Gastroesophageal sphincter (tissue), 4 donors: ENCODE results near the gene SDK2. TPM values are rescaled to one million over a fixed set of nuclear protein-coding genes. Genes with fewer than 3 reads are reported as not detected.

Experiments
- ATAC-seq: fragments of 150-250 bp; one replicate; pipeline ENCODE4 v1.9.1; 2016; ENCODE audit warnings: mild to moderate bottlenecking, moderate library complexity
- H3K27ac ChIP-seq, 4 donors: fragments of 200-600 bp; sonication (generic) in 3 of 4; 1 replicate in 3 of 4; 2 replicates in 1 of 4; pipeline ENCODE4 v1.5.1; 2016 to 2019
- H3K27me3 ChIP-seq: fragments of 200-600 bp; sonication (generic); one replicate; pipeline ENCODE4 v1.5.1; 2019
- H3K36me3 ChIP-seq, 2 donors: fragments of 200-600 bp; sonication (generic); one replicate each; pipeline ENCODE4 v1.5.1; 2019; ENCODE audit warnings: control low read depth in 1 of 2
- H3K4me1 ChIP-seq, 3 donors: fragments of 200-600 bp; sonication (generic); 1 replicate in 2 of 3; 2 replicates in 1 of 3; pipeline ENCODE4 v1.5.1; 2016 to 2019; ENCODE audit warnings: control low read depth in 2 of 3
- H3K4me3 ChIP-seq, 2 donors: fragments of 200-600 bp; sonication (generic); one replicate each; pipeline ENCODE4 v1.5.1; 2019; ENCODE audit warnings: mild to moderate bottlenecking in 1 of 2, moderate library complexity in 1 of 2
- H3K9me3 ChIP-seq, 3 donors: fragments of 200-600 bp; sonication (generic); one replicate each; pipeline ENCODE4 v1.5.1; 2017 to 2019; ENCODE audit warnings: control low read depth in 2 of 3
- CTCF ChIP-seq, 4 experiments: fragments of 200-600 bp in 2 of 4; fragments of 450-650 bp in 2 of 4; sonication (generic) in 1 of 4; IDR thresholded peaks; one replicate each; pipeline ENCODE4 v1.5.1; 2017 to 2019; ENCODE audit warnings: antibody characterized with exemption in 4 of 4, mild to moderate bottlenecking in 2 of 4, moderate library complexity in 2 of 4
- EP300 ChIP-seq: sonication (generic); formaldehyde crosslinking; IDR thresholded peaks from one replicate; pipeline ENCODE4 v1.6.1; 2017; ENCODE audit warnings: antibody characterized with exemption, mild to moderate bottlenecking
- POLR2A ChIP-seq, 2 donors: fragments of 450-650 bp; IDR thresholded peaks; one replicate each; pipeline ENCODE4 v1.6.1; 2017; ENCODE audit warnings: antibody characterized with exemption in 2 of 2, mild to moderate bottlenecking in 2 of 2, moderate library complexity in 1 of 2
- POLR2AphosphoS5 ChIP-seq: sonication (generic); formaldehyde crosslinking; IDR thresholded peaks from one replicate; pipeline ENCODE4 v1.6.1; 2017; ENCODE audit warnings: antibody characterized with exemption
- WGBS, 2 donors: methylation state at CpG; one replicate each; pipeline ENCODE4 v1.1.5; 2018; ENCODE audit warnings: low coverage in 1 of 2; 5-methylcytosine and 5-hydroxymethylcytosine counted together
- total RNA-seq, 4 donors: library from RNA; depleted of rRNA; stranded (reverse); fragments of >200 nt; gene quantifications; one replicate each; pipeline ENCODE4 v1.1.0, GENCODE V29; 2016

SDK2 gene
- total RNA-seq, 4 donors from 2014 or later: 0.31 to 2.0 (median 0.78) TPM

- Histone ChIP-seq H3K4me1 (peaks cover 0 to 18% (median 2%) of the 10 kb centered on the region in 3 donors), H3K36me3 (no peaks in the 10 kb centered on the region), H3K4me3 (no peak overlapping the region), H3K9me3 (no peaks in the 10 kb centered on the region), H3K27ac (no peak overlapping the region), H3K27me3 (peaks cover 48% of the 10 kb centered on the region)
- no peak for TF ChIP-seq POLR2A (IDR thresholded peaks at IDR 0.05)
- no peak for TF ChIP-seq CTCF (IDR thresholded peaks at IDR 0.05)
- no peak for TF ChIP-seq POLR2AphosphoS5
- TF ChIP-seq EP300: no peak
- ATAC-seq: no peak
- WGBS, 2 donors: 95 to 97% methylated on average over 6 of the region's 8 CpGs
Measured at GRCh38 chr17:73637866-73638265, 6.4 kb downstream of the SDK2 start.

- WGBS, 2 donors: 92 to 93% methylated on average over 2 to 10 of the region's 12 CpGs
- Histone ChIP-seq H3K27me3 (peaks cover 22% of the 10 kb centered on the region), H3K4me1 (peaks cover 0 to 12% (median 0%) of the 10 kb centered on the region in 3 donors)
Measured at GRCh38 chr17:73635101-73635817, 9.0 kb downstream of the SDK2 start.

GRCh38 chr17:73634629-73635028, 9.6 kb downstream of the SDK2 start:
- no peaks in the 10 kb centered on the region for H3K9me3 ChIP-seq
- no peak for ATAC-seq

More at GRCh38 chr17:73635101-73635817, 9.0 kb downstream of the SDK2 start:
- Histone ChIP-seq H3K9me3 (no peaks in the 10 kb centered on the region), H3K27ac (no peak overlapping the region), H3K4me3 (no peak overlapping the region), H3K36me3 (no peaks in the 10 kb centered on the region)
- TF ChIP-seq POLR2A (IDR thresholded peaks at IDR 0.05) (no peak), CTCF (IDR thresholded peaks at IDR 0.05) (no peak), POLR2AphosphoS5 (no peak), EP300 (no peak)
- ATAC-seq: no peak

GRCh38 chr17:73633736-73634135, 10.5 kb downstream of the SDK2 start:
- WGBS, 2 donors: 91 to 97% methylated on average over 6 to 8 of the region's 8 CpGs
- Histone ChIP-seq H3K27me3 (peaks cover 21% of the 10 kb centered on the region), H3K4me1 (no peaks in the 10 kb centered on the region), H3K9me3 (no peaks in the 10 kb centered on the region), H3K4me3 (no peak overlapping the region), H3K36me3 (no peaks in the 10 kb centered on the region), H3K27ac (no peak overlapping the region)
- TF ChIP-seq POLR2AphosphoS5: no peak
- TF ChIP-seq EP300: no peak
- no peak for TF ChIP-seq CTCF (IDR thresholded peaks at IDR 0.05)
- no peak for TF ChIP-seq POLR2A (IDR thresholded peaks at IDR 0.05)
- no peak for ATAC-seq

More at GRCh38 chr17:73634629-73635028, 9.6 kb downstream of the SDK2 start:
- Histone ChIP-seq H3K27me3 (peaks cover 21% of the 10 kb centered on the region), H3K4me1 (peaks cover 0 to 6% (median 0%) of the 10 kb centered on the region in 3 donors), H3K36me3 (no peaks in the 10 kb centered on the region), H3K27ac (no peak overlapping the region), H3K4me3 (no peak overlapping the region)
- TF ChIP-seq POLR2A (IDR thresholded peaks at IDR 0.05) (no peak), EP300 (no peak), POLR2AphosphoS5 (no peak), CTCF (IDR thresholded peaks at IDR 0.05) (no peak)
- WGBS, 2 donors: 78 to 87% methylated on average over 5 of the region's 5 CpGs

GRCh38 chr17:73632513-73632912, 11.7 kb downstream of the SDK2 start:
- no peak for ATAC-seq
- Histone ChIP-seq H3K27me3 (peaks cover 20% of the 10 kb centered on the region), H3K36me3 (no peaks in the 10 kb centered on the region), H3K27ac (no peak overlapping the region), H3K9me3 (no peaks in the 10 kb centered on the region), H3K4me3 (no peak overlapping the region), H3K4me1 (no peaks in the 10 kb centered on the region)
- no peak for TF ChIP-seq POLR2A (IDR thresholded peaks at IDR 0.05)
- TF ChIP-seq EP300: no peak
- no peak for TF ChIP-seq POLR2AphosphoS5
- TF ChIP-seq CTCF (IDR thresholded peaks at IDR 0.05): no peak
- WGBS, 2 donors: 82 to 92% methylated on average over 2 of the region's 2 CpGs
